SK-N-SH treated with all-trans-retinoic acid at 6 μM for 48 hours (cell line): ENCODE results near the gene CDC5L.

Source experiments
- ATAC-seq: fragments of 200-7000 bp; cut with Tn5 transposase; 3 replicates; pipeline ENCODE4 v1.9.1; 2020; ENCODE audit warnings: mild to moderate bottlenecking, moderate library complexity
- ARNTL ChIP-seq: fragments of 450-650 bp; formaldehyde crosslinking; IDR thresholded peaks from 2 replicates; pipeline ENCODE4 v1.5.0; 2020; ENCODE audit warnings: low read depth, mild to moderate bottlenecking, moderate library complexity, borderline replicate concordance
- BACH2 ChIP-seq: fragments of 250-450 bp; sonication (Bioruptor Pico); IDR thresholded peaks from 2 replicates; pipeline ENCODE4 v1.9.0; 2021; ENCODE audit warnings: mild to moderate bottlenecking, borderline replicate concordance
- CSDC2 ChIP-seq: fragments of 250-450 bp; sonication (Bioruptor Pico); IDR thresholded peaks from 2 replicates; pipeline ENCODE4 v1.5.0; 2020; ENCODE audit warnings: mild to moderate bottlenecking, moderate library complexity
- ESRRG ChIP-seq: fragments of 250-450 bp; sonication (Bioruptor Pico); IDR thresholded peaks from 2 replicates; pipeline ENCODE4 v1.6.1; 2021; ENCODE audit warnings: mild to moderate bottlenecking
- GLIS3 ChIP-seq: fragments of 250-450 bp; sonication (Bioruptor Pico); IDR thresholded peaks from 2 replicates; pipeline ENCODE4 v1.5.0; 2020; ENCODE audit warnings: mild to moderate bottlenecking, moderate library complexity
- ISL1 ChIP-seq: fragments of 250-450 bp; sonication (Bioruptor Pico); IDR thresholded peaks from 2 replicates; pipeline ENCODE4 v2.1.2; 2022; ENCODE audit warnings: mild to moderate bottlenecking, moderate library complexity
- OSR1 ChIP-seq: fragments of 250-450 bp; sonication (Bioruptor Pico); IDR thresholded peaks from 2 replicates; pipeline ENCODE4 v1.8.0; 2022; ENCODE audit warnings: moderate library complexity, mild to moderate bottlenecking, inconsistent platforms
- PPARA ChIP-seq: fragments of 250-450 bp; sonication (Bioruptor Pico); IDR thresholded peaks from 2 replicates; pipeline ENCODE4 v1.5.0; 2020; ENCODE audit warnings: mild to moderate bottlenecking, borderline replicate concordance
- SNAI2 ChIP-seq: fragments of 250-450 bp; sonication (Bioruptor Pico); IDR thresholded peaks from 2 replicates; pipeline ENCODE4 v1.5.0; 2020; ENCODE audit warnings: mild to moderate bottlenecking, moderate library complexity
- TOX ChIP-seq: fragments of 250-450 bp; sonication (Bioruptor Pico); IDR thresholded peaks from 2 replicates; pipeline ENCODE4 v1.8.0; 2021; ENCODE audit warnings: mild to moderate bottlenecking, moderate library complexity, borderline replicate concordance
- ZC3H10 ChIP-seq: fragments of 250-450 bp; sonication (Bioruptor Pico); IDR thresholded peaks from 2 replicates; pipeline ENCODE4 v1.5.1; 2021; ENCODE audit warnings: mild to moderate bottlenecking, moderate library complexity
- ZFP3 ChIP-seq: fragments of 250-450 bp; sonication (Bioruptor Pico); IDR thresholded peaks from 2 replicates; pipeline ENCODE4 v1.5.0; 2020; ENCODE audit warnings: mild to moderate bottlenecking, moderate library complexity
- ZFP30 ChIP-seq: fragments of 450-650 bp; formaldehyde crosslinking; IDR thresholded peaks from 2 replicates; pipeline ENCODE4 v1.5.0; 2022; ENCODE audit warnings: mild to moderate bottlenecking, moderate library complexity
- ZNF8 ChIP-seq: fragments of 450-650 bp; formaldehyde crosslinking; IDR thresholded peaks from 2 replicates; pipeline ENCODE4 v1.5.0; 2020; ENCODE audit warnings: mild to moderate bottlenecking, moderate library complexity
- TF ChIP-seq, protein P1 (sequence below): fragments of 250-450 bp; sonication (Bioruptor Pico); IDR thresholded peaks from 2 replicates; pipeline ENCODE4 v1.5.1; 2020; ENCODE audit warnings: low read depth, mild to moderate bottlenecking, moderate library complexity
- TF ChIP-seq, protein P2 (sequence below): fragments of 250-450 bp; sonication (Bioruptor Pico); IDR thresholded peaks from 2 replicates; pipeline ENCODE4 v1.5.0; 2020; ENCODE audit warnings: mild to moderate bottlenecking, moderate library complexity
- TF ChIP-seq, protein P3 (sequence below): fragments of 250-450 bp; sonication (Bioruptor Pico); IDR thresholded peaks from 2 replicates; pipeline ENCODE4 v1.5.1; 2021; ENCODE audit warnings: mild to moderate bottlenecking, moderate library complexity
- TF ChIP-seq, protein P4 (sequence below): fragments of 250-450 bp; sonication (Bioruptor Pico); IDR thresholded peaks from 2 replicates; pipeline ENCODE4 v1.8.0; 2021; ENCODE audit warnings: low read depth, mild to moderate bottlenecking, moderate library complexity, borderline replicate concordance

Gene CDC5L

DNA sequence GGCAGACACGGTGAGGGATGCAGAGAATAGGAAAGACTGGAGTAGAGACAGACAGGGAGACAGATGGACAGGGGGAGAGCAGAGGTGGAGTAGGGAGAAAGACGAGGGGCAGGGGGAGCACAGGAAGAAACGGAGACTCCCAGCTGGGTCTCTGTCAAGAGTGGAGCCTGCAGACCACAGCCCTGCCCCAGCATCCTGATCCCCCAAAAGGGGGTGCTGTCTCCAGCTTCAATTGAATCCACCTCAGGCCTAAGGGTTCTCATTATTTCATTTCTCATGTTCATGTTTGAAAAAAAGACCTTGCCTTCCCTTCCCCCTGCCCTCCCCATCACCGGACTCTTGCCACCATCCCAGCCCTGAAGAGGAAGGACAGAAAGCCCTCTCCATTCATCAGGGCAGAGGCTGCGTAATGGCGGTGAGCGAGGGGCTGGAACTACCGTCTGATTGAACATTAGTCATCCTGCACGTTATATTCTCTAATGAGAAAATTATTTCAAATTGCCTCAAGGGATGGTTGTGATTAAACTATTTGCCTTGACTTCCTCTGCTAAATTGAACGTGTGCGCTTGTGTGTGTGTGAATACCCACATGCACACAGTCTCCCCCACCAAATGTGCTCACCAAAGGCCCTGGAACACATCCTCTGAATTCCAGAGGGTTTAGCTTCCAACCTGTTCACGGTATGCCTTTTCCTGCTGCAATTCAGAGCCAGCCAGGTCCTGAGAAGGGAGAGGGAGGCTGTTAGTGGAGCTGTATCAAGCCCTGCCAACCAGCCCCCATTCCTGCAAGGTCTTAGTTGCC is 98.3 kb downstream of the CDC5L start:
- no peak for TF ChIP-seq ZNF8
- TF ChIP-seq GLIS3 (CRISPR knock-in tag): no peak
- TF ChIP-seq SNAI2: no peak
- no peak for TF ChIP-seq TOX (CRISPR knock-in tag)
- no peak for TF ChIP-seq ZFP30 (CRISPR knock-in tag)
- TF ChIP-seq, protein P1, sequence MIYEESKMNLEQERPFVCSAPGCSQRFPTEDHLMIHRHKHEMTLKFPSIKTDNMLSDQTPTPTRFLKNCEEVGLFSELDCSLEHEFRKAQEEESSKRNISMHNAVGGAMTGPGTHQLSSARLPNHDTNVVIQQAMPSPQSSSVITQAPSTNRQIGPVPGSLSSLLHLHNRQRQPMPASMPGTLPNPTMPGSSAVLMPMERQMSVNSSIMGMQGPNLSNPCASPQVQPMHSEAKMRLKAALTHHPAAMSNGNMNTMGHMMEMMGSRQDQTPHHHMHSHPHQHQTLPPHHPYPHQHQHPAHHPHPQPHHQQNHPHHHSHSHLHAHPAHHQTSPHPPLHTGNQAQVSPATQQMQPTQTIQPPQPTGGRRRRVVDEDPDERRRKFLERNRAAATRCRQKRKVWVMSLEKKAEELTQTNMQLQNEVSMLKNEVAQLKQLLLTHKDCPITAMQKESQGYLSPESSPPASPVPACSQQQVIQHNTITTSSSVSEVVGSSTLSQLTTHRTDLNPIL (CRISPR knock-in tag): no peak
- TF ChIP-seq PPARA (CRISPR knock-in tag): no peak
- no peak for TF ChIP-seq ISL1 (CRISPR knock-in tag)
- no peak for TF ChIP-seq ARNTL (CRISPR knock-in tag)
- TF ChIP-seq, protein P2, sequence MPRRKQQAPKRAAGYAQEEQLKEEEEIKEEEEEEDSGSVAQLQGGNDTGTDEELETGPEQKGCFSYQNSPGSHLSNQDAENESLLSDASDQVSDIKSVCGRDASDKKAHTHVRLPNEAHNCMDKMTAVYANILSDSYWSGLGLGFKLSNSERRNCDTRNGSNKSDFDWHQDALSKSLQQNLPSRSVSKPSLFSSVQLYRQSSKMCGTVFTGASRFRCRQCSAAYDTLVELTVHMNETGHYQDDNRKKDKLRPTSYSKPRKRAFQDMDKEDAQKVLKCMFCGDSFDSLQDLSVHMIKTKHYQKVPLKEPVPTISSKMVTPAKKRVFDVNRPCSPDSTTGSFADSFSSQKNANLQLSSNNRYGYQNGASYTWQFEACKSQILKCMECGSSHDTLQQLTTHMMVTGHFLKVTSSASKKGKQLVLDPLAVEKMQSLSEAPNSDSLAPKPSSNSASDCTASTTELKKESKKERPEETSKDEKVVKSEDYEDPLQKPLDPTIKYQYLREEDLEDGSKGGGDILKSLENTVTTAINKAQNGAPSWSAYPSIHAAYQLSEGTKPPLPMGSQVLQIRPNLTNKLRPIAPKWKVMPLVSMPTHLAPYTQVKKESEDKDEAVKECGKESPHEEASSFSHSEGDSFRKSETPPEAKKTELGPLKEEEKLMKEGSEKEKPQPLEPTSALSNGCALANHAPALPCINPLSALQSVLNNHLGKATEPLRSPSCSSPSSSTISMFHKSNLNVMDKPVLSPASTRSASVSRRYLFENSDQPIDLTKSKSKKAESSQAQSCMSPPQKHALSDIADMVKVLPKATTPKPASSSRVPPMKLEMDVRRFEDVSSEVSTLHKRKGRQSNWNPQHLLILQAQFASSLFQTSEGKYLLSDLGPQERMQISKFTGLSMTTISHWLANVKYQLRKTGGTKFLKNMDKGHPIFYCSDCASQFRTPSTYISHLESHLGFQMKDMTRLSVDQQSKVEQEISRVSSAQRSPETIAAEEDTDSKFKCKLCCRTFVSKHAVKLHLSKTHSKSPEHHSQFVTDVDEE: no peak
- TF ChIP-seq, protein P3, sequence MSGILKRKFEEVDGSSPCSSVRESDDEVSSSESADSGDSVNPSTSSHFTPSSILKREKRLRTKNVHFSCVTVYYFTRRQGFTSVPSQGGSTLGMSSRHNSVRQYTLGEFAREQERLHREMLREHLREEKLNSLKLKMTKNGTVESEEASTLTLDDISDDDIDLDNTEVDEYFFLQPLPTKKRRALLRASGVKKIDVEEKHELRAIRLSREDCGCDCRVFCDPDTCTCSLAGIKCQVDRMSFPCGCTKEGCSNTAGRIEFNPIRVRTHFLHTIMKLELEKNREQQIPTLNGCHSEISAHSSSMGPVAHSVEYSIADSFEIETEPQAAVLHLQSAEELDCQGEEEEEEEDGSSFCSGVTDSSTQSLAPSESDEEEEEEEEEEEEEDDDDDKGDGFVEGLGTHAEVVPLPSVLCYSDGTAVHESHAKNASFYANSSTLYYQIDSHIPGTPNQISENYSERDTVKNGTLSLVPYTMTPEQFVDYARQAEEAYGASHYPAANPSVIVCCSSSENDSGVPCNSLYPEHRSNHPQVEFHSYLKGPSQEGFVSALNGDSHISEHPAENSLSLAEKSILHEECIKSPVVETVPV (CRISPR knock-in tag): no peak
- no peak for TF ChIP-seq ESRRG
- no peak for TF ChIP-seq ZC3H10 (CRISPR knock-in tag)
- no peak for TF ChIP-seq BACH2 (CRISPR knock-in tag)
- TF ChIP-seq, all 23 proteins: peak for 0
- peak; percentile 31; the same call in 2 of the 3 replicates for ATAC-seq

DNA sequence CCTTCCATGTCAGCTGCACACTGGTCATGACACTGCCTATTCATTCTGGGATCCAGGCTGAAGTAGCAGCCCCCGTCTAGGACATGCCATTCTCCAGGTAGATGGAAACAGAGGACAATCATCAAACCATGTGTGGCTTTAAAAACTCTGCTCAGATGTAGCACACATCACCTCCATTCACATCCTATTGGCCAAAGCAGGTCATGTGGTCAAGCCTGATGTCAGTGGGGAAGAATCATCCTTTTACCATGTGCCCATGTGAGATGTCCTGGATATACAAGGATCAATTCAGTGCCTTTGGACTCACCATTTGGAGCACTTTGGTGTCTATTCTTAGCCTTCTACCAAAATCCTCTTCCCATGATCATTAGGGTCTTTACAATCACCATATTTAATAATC is 99.5 kb downstream of the CDC5L start:
- ATAC-seq: no peak
- TF ChIP-seq OSR1 (no peak), CSDC2 (no peak), BACH2 (CRISPR knock-in tag) (no peak), TOX (CRISPR knock-in tag) (no peak), ZC3H10 (CRISPR knock-in tag) (no peak), ZFP3 (no peak)
- TF ChIP-seq, protein P3 (CRISPR knock-in tag): no peak
- TF ChIP-seq, protein P2: no peak
- TF ChIP-seq, protein P4, sequence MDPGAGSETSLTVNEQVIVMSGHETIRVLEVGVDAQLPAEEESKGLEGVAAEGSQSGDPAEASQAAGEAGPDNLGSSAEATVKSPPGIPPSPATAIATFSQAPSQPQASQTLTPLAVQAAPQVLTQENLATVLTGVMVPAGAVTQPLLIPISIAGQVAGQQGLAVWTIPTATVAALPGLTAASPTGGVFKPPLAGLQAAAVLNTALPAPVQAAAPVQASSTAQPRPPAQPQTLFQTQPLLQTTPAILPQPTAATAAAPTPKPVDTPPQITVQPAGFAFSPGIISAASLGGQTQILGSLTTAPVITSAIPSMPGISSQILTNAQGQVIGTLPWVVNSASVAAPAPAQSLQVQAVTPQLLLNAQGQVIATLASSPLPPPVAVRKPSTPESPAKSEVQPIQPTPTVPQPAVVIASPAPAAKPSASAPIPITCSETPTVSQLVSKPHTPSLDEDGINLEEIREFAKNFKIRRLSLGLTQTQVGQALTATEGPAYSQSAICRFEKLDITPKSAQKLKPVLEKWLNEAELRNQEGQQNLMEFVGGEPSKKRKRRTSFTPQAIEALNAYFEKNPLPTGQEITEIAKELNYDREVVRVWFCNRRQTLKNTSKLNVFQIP (CRISPR knock-in tag): no peak
- TF ChIP-seq, all 23 proteins: peak for 0
